ENCODE data around the gene TTC28.

GRCh38 chr22:27997538-27997937, 682.1 kb downstream of the TTC28 start:
- no peak for TF ChIP-seq POLR2A (IDR thresholded peaks at IDR 0.05; ENCODE audit: low read depth)
- TF ChIP-seq, protein P1, sequence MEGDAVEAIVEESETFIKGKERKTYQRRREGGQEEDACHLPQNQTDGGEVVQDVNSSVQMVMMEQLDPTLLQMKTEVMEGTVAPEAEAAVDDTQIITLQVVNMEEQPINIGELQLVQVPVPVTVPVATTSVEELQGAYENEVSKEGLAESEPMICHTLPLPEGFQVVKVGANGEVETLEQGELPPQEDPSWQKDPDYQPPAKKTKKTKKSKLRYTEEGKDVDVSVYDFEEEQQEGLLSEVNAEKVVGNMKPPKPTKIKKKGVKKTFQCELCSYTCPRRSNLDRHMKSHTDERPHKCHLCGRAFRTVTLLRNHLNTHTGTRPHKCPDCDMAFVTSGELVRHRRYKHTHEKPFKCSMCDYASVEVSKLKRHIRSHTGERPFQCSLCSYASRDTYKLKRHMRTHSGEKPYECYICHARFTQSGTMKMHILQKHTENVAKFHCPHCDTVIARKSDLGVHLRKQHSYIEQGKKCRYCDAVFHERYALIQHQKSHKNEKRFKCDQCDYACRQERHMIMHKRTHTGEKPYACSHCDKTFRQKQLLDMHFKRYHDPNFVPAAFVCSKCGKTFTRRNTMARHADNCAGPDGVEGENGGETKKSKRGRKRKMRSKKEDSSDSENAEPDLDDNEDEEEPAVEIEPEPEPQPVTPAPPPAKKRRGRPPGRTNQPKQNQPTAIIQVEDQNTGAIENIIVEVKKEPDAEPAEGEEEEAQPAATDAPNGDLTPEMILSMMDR (IDR thresholded peaks at IDR 0.05), result no peak
- TF ChIP-seq EP300 (IDR thresholded peaks at IDR 0.05), result no peak
- TF ChIP-seq POLR2AphosphoS5 (IDR thresholded peaks at IDR 0.05), result no peak

Measured in esophagus muscularis mucosa (tissue), 4 donors.